Tibial artery (tissue), 4 donors: ENCODE data around the gene PDLIM1.
"Not testable (repeated sequence)": the region's sequence is repeated elsewhere in the genome, so short reads cannot be mapped to it uniquely, and the experiment has no call there.

Experiments used
- DNase-seq, 2 donors: peaks; one replicate each; pipeline ENCODE4 v3.0.0-alpha.2; 2019
- H3K27ac ChIP-seq, 2 donors: fragments of 200-600 bp; sonication (generic) in 1 of 2; 1 replicate in 1 of 2; 2 replicates in 1 of 2; pipeline ENCODE4 v1.5.1; 2018 to 2019; ENCODE audit warnings: mild to moderate bottlenecking in 1 of 2
- H3K27me3 ChIP-seq, 2 donors: fragments of 200-600 bp; sonication (generic) in 1 of 2; one replicate each; pipeline versions ENCODE4 v1.5.1 to v1.6.0; 2016 to 2019
- H3K36me3 ChIP-seq, 3 donors: fragments of 200-600 bp; sonication (generic) in 2 of 3; one replicate each; pipeline ENCODE4 v1.5.1; 2016 to 2019; ENCODE audit warnings: mild to moderate bottlenecking in 2 of 3
- H3K4me1 ChIP-seq, 4 donors: fragments of 200-600 bp; sonication (generic) in 2 of 4; 1 replicate in 3 of 4; 2 replicates in 1 of 4; pipeline ENCODE4 v1.5.1; 2016 to 2019
- H3K4me3 ChIP-seq, 2 donors: fragments of 200-600 bp; sonication (generic) in 1 of 2; 1 replicate in 1 of 2; 2 replicates in 1 of 2; pipeline ENCODE4 v1.5.1; 2018 to 2019; ENCODE audit warnings: mild to moderate bottlenecking in 2 of 2
- H3K9me3 ChIP-seq, 3 donors: fragments of 200-600 bp; sonication (generic) in 1 of 3; one replicate each; pipeline ENCODE4 v1.5.1; 2016 to 2019
- CTCF ChIP-seq, 2 experiments: fragments of 200-600 bp in 1 of 2; fragments of 450-650 bp in 1 of 2; IDR thresholded peaks; one replicate each; pipeline ENCODE4 v1.5.1; 2017 to 2019; ENCODE audit warnings: antibody characterized with exemption in 2 of 2, mild to moderate bottlenecking in 1 of 2, moderate library complexity in 1 of 2
- intact Hi-C: fragments of 100-400 bp; cut with DNase I; formaldehyde crosslinking; loops from one replicate; pipeline ENCODE4 v1.15.0; 2023; ENCODE audit warnings: low total_unique reads

PDLIM1 gene

GRCh38 chr10:95237376-95238170 is 53.2 kb downstream of the PDLIM1 start:
- Histone ChIP-seq H3K4me3 (no peak overlapping the region), H3K27me3 (no peaks in the 10 kb centered on the region), H3K36me3 (peaks cover 50 to 95% (median 88%) of the 10 kb centered on the region in 3 donors), H3K4me1 (peaks cover 0 to 18% (median 5%) of the 10 kb centered on the region in 4 donors), H3K27ac (no peak overlapping the region), H3K9me3 (no peaks in the 10 kb centered on the region)
- TF ChIP-seq CTCF (IDR thresholded peaks at IDR 0.05): no peak
- intact Hi-C loops: no loop called here
- peak in 1 of 2 donors; percentile 52 for DNase-seq

- peaks cover 0 to 10% (median 5%) of the 10 kb centered on the region in 4 donors for H3K4me1 ChIP-seq
- H3K27me3 ChIP-seq: no peaks in the 10 kb centered on the region
- no peak overlapping the region for H3K27ac ChIP-seq
- DNase-seq: peak in 1 of 2 donors; percentile 40
- no peak overlapping the region for H3K4me3 ChIP-seq
- TF ChIP-seq CTCF (IDR thresholded peaks at IDR 0.05): no peak
- H3K9me3 ChIP-seq: no peaks in the 10 kb centered on the region
- intact Hi-C loops: no loop called here
- peaks cover 50 to 88% (median 78%) of the 10 kb centered on the region in 3 donors for H3K36me3 ChIP-seq
Measured at GRCh38 chr10:95236068-95236903, 54.5 kb downstream of the PDLIM1 start.

GRCh38 chr10:95235676-95236067 is 55.1 kb downstream of the PDLIM1 start:
- no peaks in the 10 kb centered on the region for H3K27me3 ChIP-seq
- intact Hi-C loops: no loop called here
- DNase-seq: no peak
- peaks cover 50 to 82% (median 72%) of the 10 kb centered on the region in 3 donors for H3K36me3 ChIP-seq
- H3K27ac ChIP-seq: no peak overlapping the region
- no peak for TF ChIP-seq CTCF (IDR thresholded peaks at IDR 0.05)
- no peak overlapping the region for H3K4me3 ChIP-seq
- peaks cover 0 to 14% (median 5%) of the 10 kb centered on the region in 4 donors for H3K4me1 ChIP-seq
- H3K9me3 ChIP-seq: peaks cover 0 to 3% (median 0%) of the 10 kb centered on the region in 3 donors

- peaks cover 0 to 22% (median 5%) of the 10 kb centered on the region in 4 donors for H3K4me1 ChIP-seq
- intact Hi-C loops: no loop called here
- H3K36me3 ChIP-seq: peaks cover 46 to 75% (median 66%) of the 10 kb centered on the region in 3 donors
- no peak overlapping the region for H3K4me3 ChIP-seq
- TF ChIP-seq CTCF (IDR thresholded peaks at IDR 0.05): no peak
- no peak for DNase-seq
- H3K27me3 ChIP-seq: no peaks in the 10 kb centered on the region
- peaks cover 0 to 11% (median 0%) of the 10 kb centered on the region in 3 donors for H3K9me3 ChIP-seq
- H3K27ac ChIP-seq: no peak overlapping the region
Measured at GRCh38 chr10:95234951-95235350, 55.9 kb downstream of the PDLIM1 start.

GRCh38 chr10:95233377-95234034 is 57.3 kb downstream of the PDLIM1 start:
- peaks cover 0 to 12% (median 0%) of the 10 kb centered on the region in 3 donors for H3K9me3 ChIP-seq
- no peaks in the 10 kb centered on the region for H3K27me3 ChIP-seq
- H3K4me1 ChIP-seq: peaks cover 0 to 23% (median 8%) of the 10 kb centered on the region in 4 donors
- no peak for TF ChIP-seq CTCF (IDR thresholded peaks at IDR 0.05)
- peaks cover 41 to 62% (median 54%) of the 10 kb centered on the region in 3 donors for H3K36me3 ChIP-seq
- H3K4me3 ChIP-seq: no peak overlapping the region
- intact Hi-C loops: no loop called here
- DNase-seq: no peak
- H3K27ac ChIP-seq: no peak overlapping the region

- DNase-seq, H3K27me3 ChIP-seq, intact Hi-C loops: not testable (repeated sequence)
- peaks cover 21 to 38% (median 31%) of the 10 kb centered on the region in 3 donors for H3K36me3 ChIP-seq
- H3K4me1 ChIP-seq: peaks cover 0 to 17% (median 5%) of the 10 kb centered on the region in 4 donors
- H3K4me3 ChIP-seq: peak overlapping the region; percentile 35 to 46
- peaks cover 0 to 12% (median 0%) of the 10 kb centered on the region in 3 donors for H3K9me3 ChIP-seq
- peak overlapping the region in 1 of 2 donors; percentile 22 for H3K27ac ChIP-seq
Measured at GRCh38 chr10:95230677-95231586, 59.9 kb downstream of the PDLIM1 start.
